Right cardiac atrium (tissue), 5 donors: ENCODE measurements around the gene MYL7. TPM values are rescaled to one million over a fixed set of nuclear protein-coding genes. Genes with fewer than 3 reads are reported as not detected.
A peak's percentile ranks its signal among the peaks of the same experiment; 100 is the strongest.

ENCODE experiments used
- ATAC-seq, 2 donors: fragments of 200-7000 bp; cut with Tn5 transposase; one replicate each; pipeline versions ENCODE4 v1.8.0 to v1.9.1; 2020; ENCODE audit warnings: moderate library complexity in 2 of 2, mild to moderate bottlenecking in 1 of 2
- DNase-seq, 3 donors: peaks; one replicate each; pipeline ENCODE4 v3.0.0-alpha.2; 2020
- H3K27ac ChIP-seq: one replicate; pipeline ENCODE4 v1.5.1; 2013; ENCODE audit warnings: mild to moderate bottlenecking, low read length, control low read depth, moderate library complexity
- H3K27me3 ChIP-seq: one replicate; pipeline ENCODE4 v1.6.1; 2013; ENCODE audit not compliant: control insufficient read depth, insufficient read depth
- H3K4me1 ChIP-seq: one replicate; pipeline ENCODE4 v1.6.1; 2013; ENCODE audit warnings: low read length; ENCODE audit not compliant: control insufficient read depth, insufficient read depth
- H3K4me3 ChIP-seq: one replicate; pipeline ENCODE4 v1.5.1; 2013; ENCODE audit warnings: low read length, control low read depth
- H3K9me3 ChIP-seq: one replicate; pipeline ENCODE4 v1.6.1; 2013; ENCODE audit warnings: low read length; ENCODE audit not compliant: control insufficient read depth
- WGBS: extraction: QIAGEN DNeasy Blood & Tissue Kit; methylation state at CpG from one replicate; pipeline ENCODE4 v1.1.7; 2013; 5-methylcytosine and 5-hydroxymethylcytosine counted together
- intact Hi-C, 4 donors: fragments of 100-400 bp; cut with DNase I; formaldehyde crosslinking; loops; one replicate each; pipeline versions ENCODE4 v1.11.0 to v1.14.0; 2022 to 2023
- polyA plus RNA-seq: library from polyadenylated mRNA; stranded (reverse); fragments of 200-250 nt; gene quantifications from one replicate; pipeline ENCODE4 v1.2.3, GENCODE V29; 2013
- total RNA-seq, 4 donors: library from RNA; stranded (reverse); fragmentation: NEBNext Ultra II Directional; extraction: Animal tissue kit (Norgen Biotek cat#: 25700); gene quantifications; one replicate each; pipeline ENCODE4 v1.2.1, GENCODE V29; 2021
- donor health status: healthy with polysubstance abuse.
- donor health status: DM: no; HTN: yes; CAD: no.
- donor health status: DM: no; HTN: no; CAD: no.
- donor health status: DM: no; HTN: yes; CAD: no; lungs with severe emphysema.
- donor health status: DM: yes; HTN: yes; CAD: no.

The MYL7 gene
- total and polyA plus RNA-seq, 5 donors = 13,263 to 28,570 (median 14,937) TPM

DNA sequence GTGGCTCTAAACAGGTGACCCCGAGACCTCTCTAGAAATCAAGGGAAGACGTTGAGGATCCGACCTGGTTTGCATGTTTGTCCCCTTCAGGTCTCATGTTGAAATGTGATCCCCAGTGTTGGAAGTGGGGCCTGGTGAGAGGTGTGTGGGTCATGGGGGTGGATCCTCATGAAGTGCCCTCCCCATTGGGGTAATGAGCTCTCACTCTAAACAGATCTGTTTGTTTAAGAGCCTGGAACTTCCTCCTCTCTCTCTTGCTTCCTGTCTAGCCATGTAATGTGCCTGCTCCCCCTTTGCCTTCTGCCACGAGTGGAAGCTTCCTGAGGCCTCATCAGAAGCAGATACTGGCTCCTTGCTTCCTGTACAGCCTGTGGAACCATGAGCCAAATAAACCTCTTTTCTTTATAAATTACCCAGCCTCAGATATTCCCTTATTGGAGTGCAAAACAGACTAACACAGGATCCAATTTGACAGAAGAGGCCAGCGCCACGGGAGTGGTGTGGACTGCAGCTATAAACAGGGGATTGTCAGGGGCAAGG lies 48.0 kb downstream of the MYL7 start:
- ATAC-seq (no peak), DNase-seq (peak in 1 of 3 donors; percentile 3)
- H3K9me3 ChIP-seq = no peaks in the 10 kb centered on the region
- H3K4me1 ChIP-seq = peaks cover 5% of the 10 kb centered on the region
- WGBS = 86% methylated on average over 6 of the region's 6 CpGs
- intact Hi-C loops = no loop called here
- no peaks in the 10 kb centered on the region for H3K27me3 ChIP-seq
- no peak overlapping the region for H3K27ac ChIP-seq
- no peak overlapping the region for H3K4me3 ChIP-seq

Other genes starting within 250 kb of the MYL7 start
- gene URGCP, start 234.7 kb downstream of the MYL7 start, total RNA-seq = 10 to 100 TPM; 37.7 to 43.6 (median 38.5) TPM
- gene URGCP, start 234.7 kb downstream of the MYL7 start, polyA plus RNA-seq = 26.5 TPM
- gene UBE2D4, start 214.9 kb downstream of the MYL7 start, total RNA-seq = 10 to 100 TPM; 40.6 to 53.4 (median 44.4) TPM
- 48.7 TPM for gene UBE2D4, start 214.9 kb downstream of the MYL7 start, polyA plus RNA-seq
- gene SPDYE1, start 143.4 kb downstream of the MYL7 start, total RNA-seq = under 1 TPM in 1 of 4 donors, not detected in 3; 0.14 TPM
- gene SPDYE1, start 143.4 kb downstream of the MYL7 start, polyA plus RNA-seq = 0.02 TPM
- gene DBNL, start 96.6 kb downstream of the MYL7 start, total RNA-seq = 10 to 100 TPM; 34.3 to 44.6 (median 38.1) TPM
- gene DBNL, start 96.6 kb downstream of the MYL7 start, polyA plus RNA-seq = 37.5 TPM
- 1,000 to 10,000 TPM in 2 of 4 donors, 100 to 1,000 TPM in 2; 946 to 1,159 (median 1,024) TPM for gene PGAM2, start 75.8 kb downstream of the MYL7 start, total RNA-seq
- gene PGAM2, start 75.8 kb downstream of the MYL7 start, polyA plus RNA-seq = 2,530 TPM
- 10 to 100 TPM; 24.5 to 28.9 (median 25.8) TPM for gene POLM, start 58.8 kb downstream of the MYL7 start, total RNA-seq
- 16.6 TPM for gene POLM, start 58.8 kb downstream of the MYL7 start, polyA plus RNA-seq
- 100 to 1,000 TPM in 2 of 4 donors, 10 to 100 TPM in 2; 81.0 to 124 (median 103) TPM for gene AEBP1, start 37.0 kb downstream of the MYL7 start, total RNA-seq
- gene AEBP1, start 37.0 kb downstream of the MYL7 start, polyA plus RNA-seq = 62.8 TPM
- gene POLD2, start 17.8 kb downstream of the MYL7 start, total RNA-seq = 100 to 1,000 TPM in 1 of 4 donors, 10 to 100 TPM in 3; 85.8 to 110 (median 99.0) TPM
- gene POLD2, start 17.8 kb downstream of the MYL7 start, polyA plus RNA-seq = 86.6 TPM
- gene GCK, start 48.1 kb upstream of the MYL7 start, total RNA-seq = 10 to 100 TPM in 3 of 4 donors, 1 to 10 TPM in 1; 7.4 to 12.9 (median 11.6) TPM
- gene GCK, start 48.1 kb upstream of the MYL7 start, polyA plus RNA-seq = 17.4 TPM
- 10 to 100 TPM; 48.1 to 63.4 (median 52.2) TPM for gene YKT6, start 59.6 kb upstream of the MYL7 start, total RNA-seq
- 38.8 TPM for gene YKT6, start 59.6 kb upstream of the MYL7 start, polyA plus RNA-seq
- 100 to 1,000 TPM in 2 of 4 donors, 10 to 100 TPM in 2; 79.7 to 134 (median 106) TPM for gene CAMK2B, start 184.3 kb upstream of the MYL7 start, total RNA-seq
- gene CAMK2B, start 184.3 kb upstream of the MYL7 start, polyA plus RNA-seq = 105 TPM